ENCODE results near the gene BYSL.

GRCh38 chr6:41965429-41966213, 44.3 kb downstream of the BYSL start:
- TF ChIP-seq CTCF (IDR thresholded peaks at IDR 0.05), result no peak
- TF ChIP-seq TAF1 (IDR thresholded peaks at IDR 0.05; ENCODE audit: borderline replicate concordance, low read depth, low read length), result no peak
- TF ChIP-seq TCF12 (IDR thresholded peaks at IDR 0.05), result no peak
- no peak for TF ChIP-seq SIN3A (IDR thresholded peaks at IDR 0.05; ENCODE audit: borderline replicate concordance, low read depth, low read length)

Data from SK-N-SH (cell line).